Neural progenitor cell (in vitro differentiated cells): ENCODE data around the gene ZDHHC14. TPM values are rescaled to one million over a fixed set of nuclear protein-coding genes. Genes with fewer than 3 reads are reported as not detected.

Experiments used
- DNase-seq: peaks from one replicate; pipeline ENCODE4 v3.0.0-alpha.2; 2016; ENCODE audit warnings: low spot score
- H2AFZ ChIP-seq: fragments of 200-600 bp; sonication (generic); replicated peaks from 2 replicates; pipeline ENCODE4 v1.6.1; 2016; ENCODE audit warnings: antibody characterized with exemption
- H3F3A ChIP-seq: fragments of 200-600 bp; sonication (generic); 2 replicates; pipeline ENCODE4 v1.6.1; 2016; ENCODE audit warnings: antibody characterized with exemption, low read depth
- H3K27ac ChIP-seq: fragments of 200-600 bp; sonication (generic); 2 replicates; pipeline ENCODE4 v1.5.1; 2016; ENCODE audit warnings: mild to moderate bottlenecking
- H3K27me3 ChIP-seq: fragments of 200-600 bp; sonication (generic); 2 replicates; pipeline ENCODE4 v1.6.1; 2016; ENCODE audit warnings: mild to moderate bottlenecking, moderate library complexity
- H3K36me3 ChIP-seq: fragments of 200-600 bp; sonication (generic); 2 replicates; pipeline ENCODE4 v1.5.1; 2016
- H3K4me1 ChIP-seq: fragments of 200-600 bp; sonication (generic); 2 replicates; pipeline ENCODE4 v1.6.1; 2016; ENCODE audit warnings: mixed run types
- H3K4me2 ChIP-seq: fragments of 200-600 bp; sonication (generic); 2 replicates; pipeline ENCODE4 v1.6.1; 2016
- H3K4me3 ChIP-seq: fragments of 200-600 bp; sonication (generic); 2 replicates; pipeline ENCODE4 v1.5.1; 2016
- H3K79me2 ChIP-seq: fragments of 200-600 bp; sonication (generic); 2 replicates; pipeline ENCODE4 v1.6.1; 2016; ENCODE audit warnings: low read depth
- H3K9ac ChIP-seq: fragments of 200-600 bp; sonication (generic); 2 replicates; pipeline ENCODE4 v1.6.1; 2016
- H3K9me3 ChIP-seq: fragments of 200-600 bp; sonication (generic); 2 replicates; pipeline ENCODE4 v1.5.1; 2016; ENCODE audit warnings: low read depth
- H4K20me1 ChIP-seq: fragments of 200-600 bp; sonication (generic); 2 replicates; pipeline ENCODE4 v1.6.1; 2016; ENCODE audit warnings: low read depth
- H3K27ac Mint-ChIP-seq: 3 replicates; pipeline ENCODE4 v1.8.0; 2021; ENCODE audit warnings: mixed read lengths
- H3K27me3 Mint-ChIP-seq: 2 replicates; pipeline ENCODE4 v1.8.0; 2022; ENCODE audit warnings: low read depth, mild to moderate bottlenecking, inconsistent platforms, moderate library complexity, mixed read lengths; ENCODE audit not compliant: insufficient read depth
- H3K36me3 Mint-ChIP-seq: 3 replicates; pipeline ENCODE4 v1.8.0; 2021; ENCODE audit warnings: mixed read lengths
- H3K4me1 Mint-ChIP-seq: 3 replicates; pipeline ENCODE4 v1.8.0; 2021; ENCODE audit warnings: mixed read lengths
- H3K4me3 Mint-ChIP-seq: 3 replicates; pipeline ENCODE4 v1.8.0; 2021; ENCODE audit warnings: mild to moderate bottlenecking, moderate library complexity, mixed read lengths
- H3K9me3 Mint-ChIP-seq: 3 replicates; pipeline ENCODE4 v1.8.0; 2020; ENCODE audit warnings: mixed read lengths
- EZH2 ChIP-seq: fragments of 200-600 bp; sonication (generic); IDR thresholded peaks from 2 replicates; pipeline ENCODE4 v1.6.1; 2017; ENCODE audit warnings: antibody characterized with exemption, mild to moderate bottlenecking, moderate library complexity
- EZH2phosphoT487 ChIP-seq: fragments of 200-600 bp; sonication (generic); IDR thresholded peaks from 2 replicates; pipeline ENCODE4 v1.6.1; 2017; ENCODE audit warnings: antibody characterized with exemption
- total RNA-seq: library from RNA; depleted of rRNA; stranded (reverse); fragments of >200 nt; gene quantifications from 2 replicates; pipeline ENCODE4 v1.2.3, GENCODE V29; 2015; ENCODE audit warnings: low replicate concordance
- TF ChIP-seq, protein P1 (sequence below): fragments of 200-600 bp; sonication (generic); IDR thresholded peaks from 2 replicates; pipeline ENCODE4 v1.5.1; 2017; ENCODE audit warnings: antibody characterized with exemption, mild to moderate bottlenecking

The ZDHHC14 gene
- total RNA-seq, 1 donor from 2014 or later = 14.5 TPM

DNA sequence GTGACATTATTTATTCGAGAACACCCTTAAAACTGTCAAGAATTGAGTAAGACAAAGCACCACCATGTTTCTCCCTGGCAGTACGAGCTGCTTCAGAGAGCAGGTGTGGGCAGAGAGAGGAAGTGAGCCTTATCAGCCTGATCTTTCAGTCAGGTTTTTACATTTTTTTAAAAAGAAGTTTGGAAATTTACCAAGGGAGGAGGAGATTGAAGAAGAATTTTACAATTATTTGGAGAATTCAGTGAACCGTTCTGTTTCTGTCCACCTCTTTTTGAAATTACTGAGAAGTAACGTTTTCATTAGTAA lies 75.5 kb downstream of the ZDHHC14 start:
- no peaks in the 10 kb centered on the region for H3K9me3 Mint-ChIP-seq
- no peaks in the 10 kb centered on the region for H3K36me3 Mint-ChIP-seq
- Histone ChIP-seq H2AFZ (no peak overlapping the region), H3K27ac (no peak overlapping the region), H4K20me1 (no peaks in the 10 kb centered on the region), H3K4me1 (peaks cover 22% of the 10 kb centered on the region), H3K79me2 (no peaks in the 10 kb centered on the region), H3K4me3 (no peak overlapping the region), H3K4me2 (no peak overlapping the region), H3K9ac (no peak overlapping the region), H3K9me3 (no peaks in the 10 kb centered on the region), H3F3A (peaks cover 17% of the 10 kb centered on the region), H3K36me3 (no peaks in the 10 kb centered on the region), H3K27me3 (no peaks in the 10 kb centered on the region)
- H3K27ac Mint-ChIP-seq = peak overlapping the region; percentile 54
- DNase-seq = no peak
- H3K4me1 Mint-ChIP-seq = peaks cover 29% of the 10 kb centered on the region
- peaks cover 9% of the 10 kb centered on the region for H3K27me3 Mint-ChIP-seq
- H3K4me3 Mint-ChIP-seq = no peak overlapping the region
- TF ChIP-seq, protein P1, sequence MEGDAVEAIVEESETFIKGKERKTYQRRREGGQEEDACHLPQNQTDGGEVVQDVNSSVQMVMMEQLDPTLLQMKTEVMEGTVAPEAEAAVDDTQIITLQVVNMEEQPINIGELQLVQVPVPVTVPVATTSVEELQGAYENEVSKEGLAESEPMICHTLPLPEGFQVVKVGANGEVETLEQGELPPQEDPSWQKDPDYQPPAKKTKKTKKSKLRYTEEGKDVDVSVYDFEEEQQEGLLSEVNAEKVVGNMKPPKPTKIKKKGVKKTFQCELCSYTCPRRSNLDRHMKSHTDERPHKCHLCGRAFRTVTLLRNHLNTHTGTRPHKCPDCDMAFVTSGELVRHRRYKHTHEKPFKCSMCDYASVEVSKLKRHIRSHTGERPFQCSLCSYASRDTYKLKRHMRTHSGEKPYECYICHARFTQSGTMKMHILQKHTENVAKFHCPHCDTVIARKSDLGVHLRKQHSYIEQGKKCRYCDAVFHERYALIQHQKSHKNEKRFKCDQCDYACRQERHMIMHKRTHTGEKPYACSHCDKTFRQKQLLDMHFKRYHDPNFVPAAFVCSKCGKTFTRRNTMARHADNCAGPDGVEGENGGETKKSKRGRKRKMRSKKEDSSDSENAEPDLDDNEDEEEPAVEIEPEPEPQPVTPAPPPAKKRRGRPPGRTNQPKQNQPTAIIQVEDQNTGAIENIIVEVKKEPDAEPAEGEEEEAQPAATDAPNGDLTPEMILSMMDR = no peak
- TF ChIP-seq EZH2phosphoT487 = no peak
- no peak for TF ChIP-seq EZH2

DNA sequence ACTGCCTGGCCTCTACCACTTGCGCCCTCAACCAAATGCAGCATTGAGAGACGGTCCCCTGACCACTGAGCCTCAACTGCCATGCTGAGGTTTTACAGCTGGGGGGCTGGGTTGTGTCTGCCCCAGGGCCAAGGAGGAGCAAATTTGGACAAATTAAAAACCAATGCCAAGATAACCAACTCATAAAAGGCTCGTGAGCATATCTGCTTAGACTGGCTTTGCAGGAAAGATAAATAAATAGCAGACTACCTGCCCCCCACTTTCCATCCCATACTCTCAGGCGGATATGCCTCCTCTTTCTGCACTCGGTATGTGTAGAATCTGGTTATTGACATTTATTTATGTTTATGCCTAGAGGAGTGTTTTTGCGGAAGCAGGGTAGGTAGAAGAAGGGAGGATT lies 76.8 kb downstream of the ZDHHC14 start:
- Mint-ChIP-seq H3K4me3 (no peak overlapping the region), H3K4me1 (peaks cover 31% of the 10 kb centered on the region), H3K9me3 (no peaks in the 10 kb centered on the region), H3K36me3 (no peaks in the 10 kb centered on the region), H3K27me3 (peaks cover 9% of the 10 kb centered on the region), H3K27ac (no peak overlapping the region)
- no peaks in the 10 kb centered on the region for H3K36me3 ChIP-seq
- no peaks in the 10 kb centered on the region for H3K9me3 ChIP-seq
- peaks cover 17% of the 10 kb centered on the region for H3F3A ChIP-seq
- no peak overlapping the region for H3K4me3 ChIP-seq
- DNase-seq = no peak
- no peak overlapping the region for H3K27ac ChIP-seq
- no peak overlapping the region for H3K4me2 ChIP-seq
- TF ChIP-seq, protein P1 = no peak
- TF ChIP-seq EZH2phosphoT487 (no peak), EZH2 (no peak)
- H2AFZ ChIP-seq = no peak overlapping the region
- no peak overlapping the region for H3K9ac ChIP-seq
- H3K79me2 ChIP-seq = no peaks in the 10 kb centered on the region
- H3K27me3 ChIP-seq = no peaks in the 10 kb centered on the region
- H3K4me1 ChIP-seq = peaks cover 33% of the 10 kb centered on the region
- no peaks in the 10 kb centered on the region for H4K20me1 ChIP-seq

DNA sequence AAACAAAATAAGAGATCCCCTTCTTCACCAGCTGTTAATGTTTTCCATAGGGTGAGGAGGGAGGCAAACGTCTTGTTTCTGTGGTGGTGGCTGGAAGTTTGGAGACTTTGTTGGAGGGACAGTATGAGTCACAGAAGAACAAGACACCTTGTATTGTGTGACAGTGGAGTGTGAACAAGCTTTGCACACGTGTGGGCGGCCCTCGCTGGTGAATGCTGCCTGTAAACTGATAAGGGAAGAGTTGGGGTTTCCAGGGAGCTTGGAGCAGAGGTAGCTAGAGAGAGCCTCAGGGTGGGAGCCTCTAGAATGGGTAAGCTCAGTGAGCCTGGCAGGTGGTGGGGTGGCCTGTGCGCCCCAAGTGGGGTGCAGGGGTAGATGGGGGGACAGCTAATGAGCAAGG lies 78.3 kb downstream of the ZDHHC14 start:
- H3K27me3 Mint-ChIP-seq = peaks cover 7% of the 10 kb centered on the region
- Histone ChIP-seq H3K27me3 (no peaks in the 10 kb centered on the region), H4K20me1 (no peaks in the 10 kb centered on the region), H3K9me3 (no peaks in the 10 kb centered on the region), H3K27ac (no peak overlapping the region), H3F3A (peaks cover 17% of the 10 kb centered on the region), H3K36me3 (no peaks in the 10 kb centered on the region), H3K4me3 (no peak overlapping the region), H3K79me2 (no peaks in the 10 kb centered on the region), H3K9ac (no peak overlapping the region), H3K4me2 (no peak overlapping the region), H3K4me1 (peaks cover 36% of the 10 kb centered on the region), H2AFZ (no peak overlapping the region)
- no peak overlapping the region for H3K4me3 Mint-ChIP-seq
- H3K9me3 Mint-ChIP-seq = no peaks in the 10 kb centered on the region
- peaks cover 32% of the 10 kb centered on the region for H3K4me1 Mint-ChIP-seq
- no peak for DNase-seq
- no peak overlapping the region for H3K27ac Mint-ChIP-seq
- TF ChIP-seq EZH2phosphoT487 (no peak), EZH2 (no peak)
- TF ChIP-seq, protein P1 = no peak
- no peaks in the 10 kb centered on the region for H3K36me3 Mint-ChIP-seq
